Osteocyte (in vitro differentiated cells): ENCODE results near the gene XRCC4. TPM values are rescaled to one million over a fixed set of nuclear protein-coding genes. Genes with fewer than 3 reads are reported as not detected.
"Not testable (repeated sequence)": the region's sequence is repeated elsewhere in the genome, so short reads cannot be mapped to it uniquely, and the experiment has no call there.

Source experiments
- DNase-seq: peaks from one replicate; pipeline ENCODE4 v3.0.0; 2021; ENCODE audit warnings: mixed read lengths; ENCODE audit not compliant: unreplicated experiment; ENCODE audit errors: extremely low spot score
- H3K27ac Mint-ChIP-seq: one replicate; pipeline ENCODE4 v1.8.0; 2021; ENCODE audit warnings: mild to moderate bottlenecking, mixed read lengths; ENCODE audit not compliant: unreplicated experiment
- H3K27me3 Mint-ChIP-seq: one replicate; pipeline ENCODE4 v1.8.0; 2021; ENCODE audit warnings: mixed read lengths; ENCODE audit not compliant: unreplicated experiment
- H3K36me3 Mint-ChIP-seq: one replicate; pipeline ENCODE4 v1.8.0; 2021; ENCODE audit warnings: mixed read lengths; ENCODE audit not compliant: unreplicated experiment
- H3K4me1 Mint-ChIP-seq: one replicate; pipeline ENCODE4 v1.8.0; 2021; ENCODE audit warnings: mixed read lengths; ENCODE audit not compliant: unreplicated experiment
- H3K4me3 Mint-ChIP-seq: one replicate; pipeline ENCODE4 v1.8.0; 2021; ENCODE audit warnings: mild to moderate bottlenecking, moderate library complexity, mixed read lengths; ENCODE audit not compliant: unreplicated experiment
- H3K9me3 Mint-ChIP-seq: one replicate; pipeline ENCODE4 v1.8.0; 2021; ENCODE audit warnings: mixed read lengths; ENCODE audit not compliant: unreplicated experiment
- total RNA-seq: library from RNA; stranded (reverse); gene quantifications from 2 replicates; pipeline ENCODE4 v1.2.1, GENCODE V29; 2021
- TF ChIP-seq, protein P1 (sequence below): fragments of 200-600 bp; sonication (generic); IDR thresholded peaks from 2 replicates; pipeline ENCODE4 v1.5.0; 2021; ENCODE audit warnings: antibody characterized with exemption, mild to moderate bottlenecking, moderate library complexity

Gene XRCC4
- total RNA-seq, 1 donor from 2014 or later: 4.2 TPM

DNA sequence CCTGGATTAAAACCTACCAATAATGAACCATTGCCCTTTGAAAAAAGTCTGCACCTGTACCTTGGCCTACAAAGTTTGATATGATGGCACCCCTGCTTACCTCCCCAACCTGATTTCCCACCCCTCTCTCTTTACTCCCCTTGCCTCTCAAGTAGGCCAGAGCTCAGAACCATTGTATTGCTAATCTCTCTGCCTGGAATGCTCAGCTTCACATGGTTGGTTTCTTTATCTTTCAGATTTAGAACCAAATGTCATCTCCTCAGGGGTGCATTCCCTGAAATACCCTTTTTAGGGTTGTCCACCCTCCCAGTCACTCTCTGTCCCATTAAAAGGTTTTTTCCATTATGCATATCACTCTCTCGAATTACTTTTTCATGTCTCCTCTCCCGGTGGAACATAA is 277.6 kb downstream of the XRCC4 start:
- no peak overlapping the region for H3K4me3 Mint-ChIP-seq
- H3K4me1 Mint-ChIP-seq: no peaks in the 10 kb centered on the region
- H3K27me3 Mint-ChIP-seq: no peaks in the 10 kb centered on the region
- no peaks in the 10 kb centered on the region for H3K36me3 Mint-ChIP-seq
- TF ChIP-seq, protein P1, sequence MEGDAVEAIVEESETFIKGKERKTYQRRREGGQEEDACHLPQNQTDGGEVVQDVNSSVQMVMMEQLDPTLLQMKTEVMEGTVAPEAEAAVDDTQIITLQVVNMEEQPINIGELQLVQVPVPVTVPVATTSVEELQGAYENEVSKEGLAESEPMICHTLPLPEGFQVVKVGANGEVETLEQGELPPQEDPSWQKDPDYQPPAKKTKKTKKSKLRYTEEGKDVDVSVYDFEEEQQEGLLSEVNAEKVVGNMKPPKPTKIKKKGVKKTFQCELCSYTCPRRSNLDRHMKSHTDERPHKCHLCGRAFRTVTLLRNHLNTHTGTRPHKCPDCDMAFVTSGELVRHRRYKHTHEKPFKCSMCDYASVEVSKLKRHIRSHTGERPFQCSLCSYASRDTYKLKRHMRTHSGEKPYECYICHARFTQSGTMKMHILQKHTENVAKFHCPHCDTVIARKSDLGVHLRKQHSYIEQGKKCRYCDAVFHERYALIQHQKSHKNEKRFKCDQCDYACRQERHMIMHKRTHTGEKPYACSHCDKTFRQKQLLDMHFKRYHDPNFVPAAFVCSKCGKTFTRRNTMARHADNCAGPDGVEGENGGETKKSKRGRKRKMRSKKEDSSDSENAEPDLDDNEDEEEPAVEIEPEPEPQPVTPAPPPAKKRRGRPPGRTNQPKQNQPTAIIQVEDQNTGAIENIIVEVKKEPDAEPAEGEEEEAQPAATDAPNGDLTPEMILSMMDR: no peak
- no peak overlapping the region for H3K27ac Mint-ChIP-seq
- DNase-seq: no peak
- peaks cover 13% of the 10 kb centered on the region for H3K9me3 Mint-ChIP-seq

DNA sequence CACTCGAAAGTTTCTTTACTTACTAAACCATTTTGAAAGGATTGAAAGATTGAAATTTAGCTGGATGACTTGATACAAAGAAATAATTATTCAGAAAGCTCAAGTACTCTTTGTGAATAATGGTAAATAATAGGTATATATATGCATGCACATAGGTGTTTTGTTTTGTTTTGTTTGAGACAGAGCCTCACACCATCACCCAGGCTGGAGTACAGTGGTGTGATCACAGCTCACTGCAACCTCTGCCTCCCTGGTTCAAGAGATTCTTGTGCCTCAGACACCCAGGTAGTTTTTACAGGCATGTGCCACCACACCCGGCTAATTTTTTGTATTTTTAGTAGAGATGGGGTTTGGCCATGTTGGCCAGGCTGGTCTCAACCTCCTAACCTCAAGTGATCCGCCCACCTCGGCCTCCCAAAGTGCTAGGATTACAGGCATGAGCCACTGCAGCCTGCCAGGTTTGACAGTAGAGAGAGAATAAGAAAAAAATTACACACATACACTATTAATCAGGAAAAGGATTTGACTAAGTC is 278.2 kb downstream of the XRCC4 start:
- not testable (repeated sequence) for H3K4me1 Mint-ChIP-seq, H3K36me3 Mint-ChIP-seq, H3K9me3 Mint-ChIP-seq, H3K27me3 Mint-ChIP-seq, H3K4me3 Mint-ChIP-seq, DNase-seq, H3K27ac Mint-ChIP-seq

DNA sequence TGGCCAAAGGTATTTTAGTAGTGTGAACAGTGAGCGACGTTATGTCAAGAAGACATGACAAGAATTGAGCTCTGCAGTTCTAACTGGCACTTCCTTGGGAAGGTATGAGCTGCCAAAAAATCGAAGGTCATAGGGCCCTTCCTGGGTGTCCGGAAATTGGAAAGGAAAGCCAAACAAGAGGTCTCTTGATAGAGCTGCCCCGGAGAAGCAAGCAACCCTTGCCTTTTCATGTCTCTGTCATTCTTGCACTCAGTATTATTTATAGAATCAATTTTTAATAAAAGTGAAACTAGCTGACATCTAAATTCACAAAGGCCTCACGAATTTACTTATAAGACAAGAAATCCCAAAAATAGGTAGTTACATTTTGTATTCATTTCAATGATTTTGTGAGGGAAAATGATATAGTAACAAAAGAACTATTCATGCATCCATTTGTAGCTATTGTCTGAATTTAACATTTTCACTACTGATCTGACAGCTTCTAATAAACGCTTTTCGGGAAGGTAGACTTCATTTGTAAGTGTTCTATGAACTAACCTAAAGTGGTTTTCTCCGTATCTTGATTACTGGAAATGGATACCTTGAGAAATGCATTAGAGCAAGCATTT is 280.4 kb downstream of the XRCC4 start:
- H3K4me1 Mint-ChIP-seq: no peaks in the 10 kb centered on the region
- DNase-seq: no peak
- H3K9me3 Mint-ChIP-seq: no peaks in the 10 kb centered on the region
- H3K36me3 Mint-ChIP-seq: no peaks in the 10 kb centered on the region
- no peak overlapping the region for H3K4me3 Mint-ChIP-seq
- H3K27ac Mint-ChIP-seq: no peak overlapping the region
- H3K27me3 Mint-ChIP-seq: no peaks in the 10 kb centered on the region
- TF ChIP-seq, protein P1: no peak

DNA sequence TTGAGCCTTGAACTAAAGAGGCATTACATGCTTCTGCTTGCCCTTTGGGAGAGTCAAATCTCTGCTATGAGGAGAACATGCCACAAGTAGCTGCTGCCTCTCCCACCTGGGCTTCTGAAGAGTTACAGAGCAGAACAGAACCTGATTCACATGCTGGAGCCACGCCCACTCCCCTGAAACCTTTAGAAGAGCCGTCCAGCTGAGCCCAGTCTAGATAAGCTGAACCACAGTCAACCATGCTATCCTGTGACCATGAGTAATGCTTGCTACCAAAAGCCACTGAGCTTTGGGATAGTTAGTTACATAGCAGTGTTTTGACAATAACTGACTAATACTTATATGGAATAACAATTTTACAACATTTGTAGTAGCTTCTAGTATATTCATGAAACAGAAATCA is 283.2 kb downstream of the XRCC4 start:
- no peak for DNase-seq
- Mint-ChIP-seq H3K27ac (no peak overlapping the region), H3K36me3 (no peaks in the 10 kb centered on the region), H3K4me1 (no peaks in the 10 kb centered on the region), H3K27me3 (no peaks in the 10 kb centered on the region), H3K9me3 (no peaks in the 10 kb centered on the region), H3K4me3 (no peak overlapping the region)
- TF ChIP-seq, protein P1: no peak

DNA sequence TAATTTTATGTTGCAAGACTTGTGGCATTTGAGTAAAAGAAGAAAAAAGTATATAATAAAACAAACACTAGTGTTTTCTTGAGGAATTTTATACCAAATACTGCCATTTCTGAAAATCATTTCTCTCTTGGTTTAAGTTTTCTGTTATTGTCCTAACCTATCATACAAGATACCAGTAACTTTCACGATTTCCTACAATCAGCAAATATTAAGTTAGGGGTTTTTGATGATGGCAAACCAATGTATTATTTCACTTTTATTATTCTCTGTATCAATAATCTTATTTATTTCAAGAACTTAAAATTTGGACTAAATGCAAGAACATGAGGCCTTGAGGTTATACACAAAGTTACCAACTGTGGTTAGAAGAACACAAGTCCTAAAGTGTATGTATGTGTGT is 285.2 kb downstream of the XRCC4 start:
- TF ChIP-seq, protein P1: no peak
- H3K4me1 Mint-ChIP-seq: no peaks in the 10 kb centered on the region
- peaks cover 6% of the 10 kb centered on the region for H3K9me3 Mint-ChIP-seq
- no peak overlapping the region for H3K27ac Mint-ChIP-seq
- no peak for DNase-seq
- H3K27me3 Mint-ChIP-seq: no peaks in the 10 kb centered on the region
- H3K36me3 Mint-ChIP-seq: no peaks in the 10 kb centered on the region
- no peak overlapping the region for H3K4me3 Mint-ChIP-seq
